HG03135 (cell line): ENCODE results near the gene TMEM185B.
"Not testable (repeated sequence)": the region's sequence is repeated elsewhere in the genome, so short reads cannot be mapped to it uniquely, and the experiment has no call there.

Experiments
- ATAC-seq: cut with Tn5 transposase; IDR thresholded peaks from one replicate; pipeline ENCODE4 v1.9.1; 2021; ENCODE audit warnings: mild to moderate bottlenecking, moderate library complexity; ENCODE audit not compliant: unreplicated experiment

TMEM185B gene

DNA sequence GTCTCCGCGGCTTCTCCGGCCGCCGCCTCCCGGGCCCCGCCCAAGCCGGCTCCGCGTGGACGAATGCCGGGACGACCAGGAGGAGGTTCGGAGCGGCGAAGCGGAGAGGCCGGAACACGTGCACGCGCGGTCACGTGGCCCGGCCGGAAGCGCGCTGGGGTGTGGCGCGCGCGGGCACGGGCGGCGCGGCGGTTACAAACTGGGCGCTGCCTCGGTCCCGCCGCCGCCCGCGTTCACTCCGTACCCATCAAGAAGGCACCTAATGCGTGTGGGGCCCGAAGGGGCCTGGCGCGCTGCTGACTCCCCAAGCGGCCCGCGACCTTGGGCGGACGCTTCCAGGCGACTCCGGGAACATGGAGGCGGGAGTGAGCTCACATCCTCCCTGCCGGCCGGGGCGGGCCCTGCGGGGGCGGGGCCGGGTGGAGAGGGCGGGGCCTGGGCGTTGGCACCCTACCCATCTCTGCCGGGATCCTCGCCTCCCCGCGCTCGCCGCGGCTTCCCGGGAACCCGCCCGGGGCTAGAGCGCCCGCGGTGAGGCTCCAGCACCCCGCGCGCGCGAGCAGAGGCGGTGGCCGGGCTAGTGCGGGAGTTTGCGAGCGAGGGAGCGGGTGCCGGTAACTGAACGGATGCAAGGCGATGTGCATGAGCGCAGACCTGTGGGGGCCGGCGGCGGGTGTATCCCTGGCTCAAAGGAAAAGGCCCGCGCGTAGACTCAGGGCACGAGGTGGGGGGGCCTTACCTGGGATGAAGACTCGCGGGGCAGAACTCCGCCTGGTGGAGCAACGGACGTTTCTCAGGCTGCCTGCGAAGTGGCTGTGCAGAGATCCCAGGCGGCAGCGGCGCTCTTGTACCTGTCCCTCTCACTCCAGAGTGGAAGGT, at the start of gene TMEM185B:
Gene TMEM185B (minus strand): TSS at position 367 of the 879 bp plus-strand sequence. CDS start 424 bp downstream, outside the sequence.
- peak; percentile 84 for ATAC-seq

DNA sequence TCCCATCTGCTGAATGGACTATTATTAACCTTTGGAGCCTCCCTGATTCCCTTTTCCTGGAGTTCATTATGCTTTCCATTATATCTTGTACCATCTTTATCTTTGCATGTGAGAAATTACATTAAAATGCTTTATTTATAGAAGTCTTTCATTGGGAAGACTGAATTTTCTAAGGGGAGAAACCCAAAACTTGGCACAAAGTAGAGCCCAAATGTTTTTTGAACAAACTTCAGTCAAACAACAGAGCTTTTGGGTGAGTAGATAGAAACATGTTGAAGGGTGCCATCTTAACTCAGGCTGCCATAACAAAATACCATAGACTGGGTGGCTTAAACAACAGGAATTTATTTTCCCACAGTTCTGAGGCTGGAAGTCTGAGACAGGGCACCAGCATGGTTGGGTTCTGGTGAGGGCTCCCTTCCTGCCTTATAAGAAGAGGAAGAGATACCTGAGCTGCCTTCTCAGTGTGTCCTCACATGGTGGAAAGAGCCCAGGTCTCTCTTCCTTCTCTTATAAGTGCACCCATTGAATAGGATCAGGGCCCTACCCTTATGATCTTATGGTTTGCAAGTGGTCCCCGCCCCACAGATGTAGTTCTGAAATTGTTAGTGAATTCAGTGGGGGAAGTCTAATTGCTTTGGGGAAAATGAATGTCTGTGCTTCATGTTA, 48.6 kb upstream of the TMEM185B start:
- no peak for ATAC-seq

DNA sequence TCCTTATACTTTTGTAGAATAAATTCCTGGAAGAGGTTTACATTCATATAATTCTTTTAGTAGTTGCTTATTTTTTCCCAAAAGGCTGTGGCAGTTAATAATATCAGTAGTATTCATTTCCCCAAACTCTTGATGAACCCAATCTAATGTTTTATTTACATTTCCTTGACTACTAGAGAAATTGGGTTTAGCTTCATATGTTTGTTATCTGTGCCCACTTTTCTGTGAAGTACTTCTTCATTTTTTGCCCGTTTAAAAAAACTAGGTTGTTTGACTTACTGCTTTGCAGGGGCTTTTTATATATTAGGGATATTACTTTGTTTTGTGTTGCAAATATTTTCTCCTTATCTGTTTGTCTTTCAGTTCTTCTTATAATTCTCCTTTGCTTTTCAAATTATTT, 46.6 kb upstream of the TMEM185B start:
- ATAC-seq: no peak

DNA sequence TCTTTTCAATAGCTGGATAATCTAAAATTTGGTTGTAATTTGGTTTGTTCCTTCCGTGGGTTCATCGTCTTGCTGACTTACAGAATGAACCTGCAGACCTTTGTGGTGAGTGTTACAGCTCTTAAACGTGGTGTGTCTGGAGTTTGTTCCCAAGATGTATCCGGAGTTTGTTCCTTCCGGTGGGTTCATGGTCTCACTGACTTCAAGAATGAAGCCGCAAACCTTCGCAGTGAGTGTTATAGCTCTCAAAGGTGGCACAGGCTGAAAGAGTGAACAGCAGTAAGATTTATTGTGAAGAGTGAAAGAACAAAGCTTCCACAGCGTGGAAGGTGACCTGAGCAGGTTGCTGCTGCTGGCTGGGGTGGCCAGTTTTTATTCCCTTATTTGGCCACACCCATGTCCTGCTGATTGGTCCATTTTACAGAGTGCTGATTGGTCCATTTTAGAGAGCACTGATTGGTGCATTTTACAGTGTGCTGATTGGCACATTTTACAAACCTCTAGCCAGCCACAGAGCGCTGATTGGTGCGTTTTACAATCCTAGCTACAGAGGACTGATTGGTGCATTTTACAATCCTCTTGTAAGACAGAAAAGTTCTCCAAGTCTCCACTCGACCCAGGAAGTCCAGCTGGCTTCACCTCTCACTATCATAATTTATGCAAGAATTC, 46.0 kb upstream of the TMEM185B start:
- no peak for ATAC-seq

DNA sequence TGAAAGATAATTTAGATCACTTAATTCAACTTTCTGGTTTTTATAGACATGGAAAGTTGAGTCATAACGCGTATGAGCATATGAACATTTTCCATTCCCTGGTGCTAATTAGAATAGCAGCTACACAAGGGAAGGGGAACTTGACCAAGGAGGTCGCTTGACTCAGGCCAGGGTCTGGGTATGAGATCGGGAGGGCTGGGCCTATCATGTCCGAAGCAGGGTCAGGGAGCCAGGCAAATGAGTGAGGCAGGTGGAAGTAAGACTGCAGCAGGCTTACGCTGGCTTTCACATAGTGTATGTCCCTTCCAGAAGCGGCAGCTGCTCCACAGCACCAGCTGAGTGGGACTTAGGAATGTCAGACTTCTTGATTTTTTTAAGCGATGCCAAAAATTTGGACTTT, 44.1 kb upstream of the TMEM185B start:
- no peak for ATAC-seq

DNA sequence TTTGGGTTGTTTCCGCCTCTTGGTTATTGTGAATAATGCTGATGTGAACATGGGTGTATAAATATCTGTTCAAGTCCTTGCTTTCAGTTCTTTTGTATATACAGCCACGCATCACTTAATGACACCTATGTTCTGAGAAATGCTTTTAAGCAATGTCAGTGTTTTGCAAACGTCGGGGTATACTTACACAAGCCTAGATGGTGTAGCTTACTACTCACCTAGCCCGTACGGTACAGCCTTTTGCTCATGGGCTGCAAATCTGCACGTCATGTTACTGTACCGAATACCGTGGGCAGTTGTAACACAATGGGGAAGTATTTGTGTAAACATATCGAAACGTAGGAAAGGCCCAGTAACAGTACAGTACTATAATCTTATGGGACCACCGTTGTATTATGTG, 41.8 kb upstream of the TMEM185B start:
- peak; percentile 56 for ATAC-seq

DNA sequence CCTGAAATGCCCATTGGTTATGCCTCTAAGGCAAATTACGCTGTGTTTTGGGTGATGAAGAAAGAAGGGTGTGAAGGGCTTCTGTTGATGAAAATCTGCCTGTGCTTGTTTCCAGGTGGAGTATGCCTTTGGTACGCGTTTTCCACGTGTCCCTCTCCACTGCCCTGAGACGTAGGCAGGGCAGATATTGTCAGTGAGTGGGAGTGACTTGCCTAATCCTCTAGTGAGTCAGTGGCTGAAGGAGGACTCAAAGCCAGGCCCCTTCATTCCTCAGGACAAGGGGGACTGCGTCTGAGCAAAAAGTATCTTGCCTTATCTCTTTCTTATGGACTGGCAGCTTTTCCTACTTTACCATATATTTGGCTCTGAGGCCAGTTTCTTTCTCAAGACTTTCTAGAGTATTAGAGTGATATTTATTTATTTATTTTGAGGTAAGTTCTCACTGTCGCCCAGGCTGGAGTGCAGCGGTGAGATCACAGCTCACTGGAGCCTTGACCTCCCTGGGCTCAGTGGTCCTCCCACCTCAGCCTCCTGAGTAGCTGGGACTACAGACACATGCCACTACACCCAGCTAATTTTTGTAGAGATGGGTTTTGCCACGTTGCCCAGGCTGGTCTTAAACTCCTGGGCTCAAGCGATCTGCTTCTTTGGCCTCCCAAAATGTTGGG, 39.7 kb upstream of the TMEM185B start:
- no peak for ATAC-seq

DNA sequence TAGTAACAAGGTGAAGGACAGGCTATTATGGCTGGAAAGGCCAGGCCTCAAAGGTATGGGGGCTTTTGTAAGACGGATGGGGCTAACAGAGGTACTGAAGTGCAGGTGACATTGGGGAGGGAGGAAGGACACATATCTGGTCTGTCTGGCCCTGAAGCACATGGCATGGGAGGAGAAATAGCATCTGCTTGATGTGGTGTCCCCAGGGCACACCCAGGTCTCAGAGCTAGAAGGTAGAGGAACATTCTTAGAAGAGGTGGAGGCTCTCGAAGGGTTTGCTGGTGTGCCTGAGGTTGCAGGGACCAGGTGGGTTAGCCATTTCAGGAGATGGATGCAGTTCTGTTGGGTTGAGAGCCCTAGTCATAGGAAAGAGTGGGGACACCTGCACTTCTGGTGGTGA, 39.0 kb upstream of the TMEM185B start:
- no peak for ATAC-seq

DNA sequence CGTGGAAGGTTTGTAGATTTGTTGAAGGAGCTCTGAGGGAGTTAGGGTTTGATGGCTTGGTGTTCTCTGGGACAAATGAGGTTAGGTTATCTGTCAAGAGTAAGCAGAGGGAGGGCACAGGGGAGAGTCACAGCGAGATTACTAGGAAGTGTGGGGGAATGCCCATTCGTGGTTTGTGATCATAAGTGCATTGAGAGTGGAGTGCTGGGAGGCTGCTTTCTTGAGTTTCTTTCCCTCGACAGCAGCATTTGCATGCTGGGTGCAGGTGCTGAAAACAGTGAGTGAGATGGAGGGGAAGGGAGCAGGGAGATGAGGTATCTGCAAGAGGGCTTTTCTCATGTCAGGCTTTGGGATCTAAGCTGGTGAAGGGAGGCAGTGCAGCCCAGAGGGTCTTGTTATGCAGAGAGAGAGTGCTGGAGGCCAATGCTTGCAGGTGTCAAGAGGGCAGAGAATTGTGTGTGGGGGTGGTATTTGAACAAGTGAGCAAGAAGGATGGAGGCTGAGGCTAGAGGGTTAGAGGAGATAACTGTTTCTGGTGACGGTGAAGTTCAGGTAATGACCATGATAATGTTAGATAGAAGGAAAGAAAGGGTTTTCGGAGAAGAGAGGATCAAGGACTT, 38.3 kb upstream of the TMEM185B start:
- ATAC-seq: peak; percentile 44

DNA sequence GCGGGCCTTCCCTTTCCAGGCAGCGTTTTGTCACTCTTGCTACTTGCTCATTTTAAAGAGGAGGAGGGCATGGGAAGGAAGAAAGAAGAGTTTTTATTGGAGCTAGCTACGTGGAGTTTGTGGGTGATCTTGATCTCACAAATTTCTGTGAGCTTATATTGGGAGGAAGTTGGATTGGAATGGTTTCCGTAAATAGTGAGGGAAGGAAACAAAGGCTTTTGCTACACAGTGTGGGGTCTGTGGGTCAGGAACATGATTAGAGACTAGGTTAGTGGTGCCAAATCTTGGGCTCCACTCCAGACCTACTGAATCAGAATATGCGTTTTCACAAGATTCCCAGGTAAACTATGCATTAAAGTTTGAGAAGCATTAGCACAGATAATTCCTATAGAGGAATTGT, 37.5 kb upstream of the TMEM185B start:
- no peak for ATAC-seq

DNA sequence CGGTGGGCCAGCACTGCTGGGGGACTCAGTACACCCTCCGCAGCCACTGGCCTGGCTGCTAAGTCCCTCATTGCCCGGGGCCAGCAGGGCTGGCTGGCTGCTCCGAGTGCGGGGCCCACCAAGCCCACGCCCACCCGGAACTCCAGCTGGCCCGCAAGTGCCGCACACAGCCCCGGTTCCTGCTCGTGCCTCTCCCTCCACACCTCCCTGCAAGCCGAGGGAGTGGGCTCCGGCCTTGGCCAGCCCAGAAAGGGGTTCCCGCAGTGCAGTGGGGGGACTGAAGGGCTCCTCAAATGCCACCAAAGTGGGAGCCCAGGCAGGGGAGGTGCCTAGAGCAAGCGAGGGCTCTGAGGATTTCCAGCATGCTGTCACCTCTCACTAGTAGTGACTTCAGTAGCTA, 36.7 kb upstream of the TMEM185B start:
- not testable (repeated sequence) for ATAC-seq

DNA sequence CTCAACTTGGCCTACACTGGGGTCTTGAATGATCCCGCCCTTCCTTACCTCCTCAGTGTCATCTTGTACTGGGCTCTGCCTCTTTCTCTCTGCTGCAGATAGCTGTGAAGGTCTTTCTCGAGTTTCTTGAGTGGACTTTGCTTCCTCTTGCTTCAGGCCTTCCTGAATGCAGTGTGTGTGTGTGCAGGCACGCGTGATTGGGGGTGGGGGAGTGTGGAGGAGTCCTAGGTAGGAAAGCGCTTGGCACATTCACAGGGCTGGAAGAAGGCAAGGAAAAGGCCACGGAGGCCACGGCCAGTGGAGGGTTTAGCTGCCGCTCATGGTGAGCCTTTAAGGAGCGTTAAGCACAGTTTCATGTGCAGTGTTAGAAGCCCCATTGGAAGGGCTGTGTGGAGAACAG, 35.0 kb upstream of the TMEM185B start:
- ATAC-seq: no peak

DNA sequence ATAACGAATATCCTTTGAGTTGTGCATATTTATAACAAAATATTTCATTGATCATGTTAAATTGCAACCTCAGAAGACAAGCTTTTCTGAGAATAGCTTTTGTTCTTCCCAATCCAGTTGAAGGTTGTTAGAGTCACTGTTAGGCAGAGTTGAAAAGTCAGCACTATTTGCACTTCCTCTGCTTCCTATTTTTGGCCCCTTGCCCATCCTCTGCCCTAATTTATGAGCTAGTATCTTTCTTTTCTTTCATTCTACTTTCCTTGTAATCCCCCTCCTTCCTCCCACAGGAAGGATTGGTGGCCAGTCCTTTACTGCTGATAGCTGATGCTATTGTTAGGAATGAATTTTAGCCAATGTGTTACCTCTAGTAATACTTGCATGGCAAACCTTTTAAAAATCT, 34.3 kb upstream of the TMEM185B start:
- ATAC-seq: no peak

DNA sequence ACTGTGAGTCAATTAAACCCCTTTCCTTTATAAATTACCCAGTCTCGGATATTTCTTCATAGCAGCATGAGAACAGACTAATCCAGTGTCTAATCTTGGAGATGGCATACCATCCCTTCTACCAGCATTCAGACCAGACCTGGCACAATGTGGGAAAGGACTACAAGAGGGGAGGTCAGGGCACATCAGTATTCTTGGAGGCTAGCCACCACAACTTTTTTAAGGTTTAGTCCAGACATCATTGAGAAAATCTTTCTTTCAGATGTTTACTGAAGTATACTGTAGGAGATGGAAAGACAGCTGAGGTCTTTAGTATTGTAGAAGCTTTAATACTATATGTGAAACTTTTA, 33.4 kb upstream of the TMEM185B start:
- ATAC-seq: no peak

DNA sequence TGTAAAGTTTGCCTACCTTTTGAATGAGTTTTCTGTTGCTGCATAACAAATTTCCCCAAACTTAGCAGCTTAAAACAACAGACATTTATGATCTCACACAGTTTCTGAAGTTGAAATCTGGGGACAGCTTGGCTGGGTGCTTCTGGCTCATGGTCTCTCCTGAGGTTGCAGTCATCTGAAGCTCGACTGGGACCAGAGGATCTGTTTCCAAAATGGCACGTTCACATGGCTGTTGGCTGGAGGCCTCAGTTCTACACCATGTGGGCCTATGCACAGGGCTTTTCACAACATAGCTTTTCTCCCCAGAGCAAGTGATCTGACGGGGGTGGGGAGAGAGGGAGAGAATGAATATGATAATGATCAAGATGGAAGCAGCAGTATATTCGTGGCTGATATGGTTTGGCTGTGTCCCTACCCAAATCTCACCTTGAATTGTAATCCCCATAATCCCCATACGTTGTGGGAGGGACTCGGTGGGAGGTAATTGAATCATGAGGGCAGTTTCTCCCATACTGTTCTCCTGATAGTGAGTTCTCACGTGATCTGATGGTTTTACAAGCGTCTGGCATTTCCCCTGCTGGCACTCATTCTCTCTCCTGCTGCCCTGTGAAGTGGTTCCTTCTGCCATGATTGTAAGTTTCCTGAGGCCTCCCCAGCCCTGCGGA, 32.9 kb upstream of the TMEM185B start:
- no peak for ATAC-seq

DNA sequence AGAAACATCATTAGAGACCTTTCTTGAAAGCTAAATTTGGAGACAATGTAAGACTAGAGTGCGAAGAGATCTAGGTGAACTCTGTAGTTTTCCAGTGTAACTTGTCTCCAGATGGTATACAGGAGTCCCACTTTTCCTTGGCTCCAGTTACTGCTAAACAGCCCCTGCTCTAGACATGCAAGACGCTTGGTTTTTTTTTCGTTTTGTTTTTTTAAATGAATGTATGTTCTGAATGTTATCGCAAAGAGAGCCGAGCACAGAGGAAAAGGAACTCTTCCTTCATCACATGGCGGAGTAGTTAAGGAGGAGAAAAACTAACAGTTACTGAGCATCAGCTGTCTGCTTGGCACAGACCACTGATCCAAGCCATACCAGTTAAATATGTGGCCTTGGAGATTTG, 31.9 kb upstream of the TMEM185B start:
- ATAC-seq: no peak

DNA sequence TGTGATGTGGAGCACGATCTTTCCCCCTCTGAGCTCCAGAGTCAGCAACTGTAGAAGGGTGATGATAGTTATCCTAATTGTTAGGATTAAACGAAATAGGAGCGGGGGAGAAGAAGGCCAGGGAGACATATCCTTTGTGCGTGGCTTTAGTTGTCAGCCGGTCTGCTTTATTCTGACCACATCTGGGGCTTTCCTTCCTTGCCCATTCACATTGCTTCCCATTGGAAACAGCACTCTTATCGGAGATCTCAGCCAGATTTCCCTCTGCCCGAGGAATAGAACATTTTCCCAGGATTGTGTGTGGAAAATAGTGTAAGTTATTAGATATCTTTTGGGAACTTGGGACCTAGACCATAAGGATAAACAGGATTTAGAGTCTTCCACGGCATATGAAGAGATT, 31.0 kb upstream of the TMEM185B start:
- ATAC-seq: no peak

DNA sequence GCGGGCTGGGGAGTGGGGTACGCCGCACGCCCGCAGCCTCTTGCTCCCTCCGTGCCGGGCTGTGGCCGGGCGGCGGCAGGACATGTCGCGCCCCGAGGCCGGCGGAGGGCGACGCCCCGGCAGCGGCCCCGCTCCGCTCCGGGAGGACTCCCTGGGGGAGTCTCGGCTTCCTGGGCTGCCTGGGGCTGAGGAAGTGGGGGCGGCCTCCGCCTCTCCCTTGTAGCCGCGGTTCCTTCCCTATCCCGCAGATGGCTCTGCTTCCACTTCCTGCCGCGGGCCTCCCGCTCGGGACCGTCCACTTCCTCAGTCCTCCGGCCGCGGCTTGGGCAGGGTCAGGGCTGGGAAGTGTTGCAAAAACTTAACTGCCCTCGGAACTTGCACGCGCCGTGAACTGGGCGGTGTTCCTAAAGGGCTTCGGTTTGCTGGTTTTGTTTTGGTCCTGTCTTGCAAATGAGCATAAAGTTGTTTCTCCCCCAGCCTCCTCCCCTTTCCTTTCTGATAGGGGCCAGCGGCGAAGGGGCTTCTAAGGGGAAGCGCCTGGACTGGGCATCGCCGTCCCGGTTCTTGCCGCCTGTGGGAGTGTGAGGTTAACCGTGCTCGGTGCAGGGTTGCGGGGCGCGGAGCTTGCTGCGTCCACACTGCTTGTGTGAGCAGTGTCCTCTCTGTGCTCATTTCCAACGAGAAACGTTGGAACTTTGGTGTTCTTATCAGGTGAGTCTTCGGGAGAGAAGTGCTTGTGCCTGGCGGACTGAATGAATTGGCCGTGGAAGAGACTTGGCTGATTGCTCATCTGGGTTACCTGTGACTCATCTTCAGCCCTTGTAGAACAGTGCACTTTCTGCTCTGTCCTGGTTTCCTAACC, 30.1 kb upstream of the TMEM185B start:
- peak; percentile 39 for ATAC-seq

DNA sequence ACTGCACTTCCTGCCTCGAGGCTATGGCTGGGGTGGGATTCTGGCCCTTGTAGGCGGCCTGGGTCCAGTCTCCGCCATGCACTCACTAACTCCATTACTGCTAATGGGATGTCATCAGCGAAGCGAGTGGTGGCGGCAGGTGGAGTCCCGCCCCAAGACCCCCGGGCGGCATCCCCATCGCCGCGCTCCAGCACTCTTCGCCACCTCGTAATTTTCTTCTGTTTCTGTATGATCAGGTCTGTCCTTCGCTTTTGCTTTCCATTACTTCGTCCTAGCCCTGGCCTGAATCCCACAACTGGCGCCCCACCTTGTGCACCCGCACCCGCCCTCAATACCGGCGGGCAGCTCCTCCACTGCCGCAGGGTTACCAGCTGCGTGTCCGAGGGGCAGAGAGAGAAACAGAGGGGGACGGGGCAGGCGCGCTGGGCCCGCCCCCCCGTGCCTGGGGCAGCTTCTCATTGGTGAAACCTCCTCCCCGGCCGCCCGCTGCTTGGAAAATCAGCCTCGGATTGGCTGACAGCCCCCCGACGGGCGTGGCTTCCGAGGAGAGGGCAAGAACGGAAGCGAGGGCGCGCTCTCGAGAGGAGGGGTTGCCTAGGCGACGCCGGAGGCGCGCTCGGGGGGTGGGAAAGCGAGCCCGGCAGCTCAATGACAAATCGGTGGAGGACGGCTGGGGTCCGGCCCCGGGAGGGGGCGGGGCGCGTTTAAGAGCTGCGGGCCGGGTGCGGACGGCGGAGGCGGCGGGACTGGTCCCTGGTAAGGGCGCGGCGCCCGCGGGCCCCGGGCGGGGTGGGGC, 29.2 kb upstream of the TMEM185B start, which contains the start of gene RALB:
Gene RALB (plus strand): TSS at position 628 of the 796 bp plus-strand sequence. CDS start 25,813 bp downstream, outside the sequence.
- ATAC-seq: peak; percentile 95
